Myocyte (in vitro differentiated cells): ENCODE measurements around the gene TRPM8. TPM values are rescaled to one million over a fixed set of nuclear protein-coding genes. Genes with fewer than 3 reads are reported as not detected.

Experiments used
- DNase-seq: peaks from one replicate; pipeline ENCODE4 v3.0.0-alpha.2; 2012; ENCODE audit warnings: low read depth
- total RNA-seq: library from RNA; depleted of rRNA; stranded (reverse); fragments of >200 nt; gene quantifications from 2 replicates; pipeline ENCODE4 v1.2.3, GENCODE V29; 2014

The TRPM8 gene
- total RNA-seq, 1 donor from 2014 or later, result 1.4 TPM

DNA sequence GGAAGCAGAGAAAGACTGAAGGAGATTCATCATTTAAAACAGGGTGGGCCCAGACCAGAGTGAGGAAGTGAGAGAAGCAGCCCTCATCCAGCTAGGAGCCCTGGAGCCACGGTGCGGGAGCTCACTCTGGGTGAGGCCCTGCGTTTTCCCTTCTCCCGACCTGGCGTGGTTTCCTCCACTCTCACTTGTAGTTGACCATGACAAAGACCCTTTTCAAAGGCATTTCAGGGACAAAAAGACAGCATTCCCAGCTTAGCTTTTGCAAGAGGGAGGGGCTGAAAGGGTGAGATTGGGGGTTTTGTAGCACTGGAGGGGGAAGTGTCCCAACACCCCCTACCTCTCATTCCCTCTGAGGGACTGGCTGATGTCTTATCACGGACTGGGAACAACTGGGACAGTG, 56.6 kb downstream of the TRPM8 start:
- no peak for DNase-seq

GRCh38 chr2:233974530-233975071, 57.4 kb downstream of the TRPM8 start:
- DNase-seq, result peak; percentile 99

- no peak for DNase-seq
Measured at GRCh38 chr2:233976087-233976486, 58.9 kb downstream of the TRPM8 start.

GRCh38 chr2:233976690-233977294, 59.6 kb downstream of the TRPM8 start:
- peak; percentile 83 for DNase-seq

DNA sequence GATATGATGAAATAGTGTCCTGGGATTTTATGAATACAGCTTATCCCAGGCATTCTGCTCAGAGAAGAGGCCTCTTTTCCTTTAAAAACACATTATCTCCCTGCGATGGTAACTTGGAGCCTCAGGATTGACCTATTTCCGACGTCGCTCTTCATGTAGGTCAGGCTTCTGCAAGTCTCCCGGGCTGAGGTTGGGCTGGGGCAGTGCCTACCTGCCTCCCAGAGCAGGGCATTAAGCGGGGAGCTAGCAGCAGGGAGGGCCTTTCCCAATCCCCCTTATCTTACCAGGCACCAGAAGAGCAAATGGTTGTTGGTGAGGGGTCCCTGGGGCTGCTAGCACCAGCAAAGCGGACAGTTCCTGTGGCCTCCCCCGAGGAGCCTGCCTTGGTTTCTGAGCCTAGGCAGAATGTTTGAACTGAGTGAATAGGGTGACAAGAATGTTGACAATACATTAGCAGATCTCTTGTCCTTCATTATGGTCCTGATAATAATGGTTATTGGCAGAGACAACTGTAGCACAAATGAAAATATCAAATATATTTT, 60.2 kb downstream of the TRPM8 start:
- DNase-seq, result no peak

GRCh38 chr2:233979748-233980147, 62.6 kb downstream of the TRPM8 start:
- DNase-seq, result no peak

GRCh38 chr2:233980955-233981561, 63.9 kb downstream of the TRPM8 start:
- peak; percentile 63 for DNase-seq

DNA sequence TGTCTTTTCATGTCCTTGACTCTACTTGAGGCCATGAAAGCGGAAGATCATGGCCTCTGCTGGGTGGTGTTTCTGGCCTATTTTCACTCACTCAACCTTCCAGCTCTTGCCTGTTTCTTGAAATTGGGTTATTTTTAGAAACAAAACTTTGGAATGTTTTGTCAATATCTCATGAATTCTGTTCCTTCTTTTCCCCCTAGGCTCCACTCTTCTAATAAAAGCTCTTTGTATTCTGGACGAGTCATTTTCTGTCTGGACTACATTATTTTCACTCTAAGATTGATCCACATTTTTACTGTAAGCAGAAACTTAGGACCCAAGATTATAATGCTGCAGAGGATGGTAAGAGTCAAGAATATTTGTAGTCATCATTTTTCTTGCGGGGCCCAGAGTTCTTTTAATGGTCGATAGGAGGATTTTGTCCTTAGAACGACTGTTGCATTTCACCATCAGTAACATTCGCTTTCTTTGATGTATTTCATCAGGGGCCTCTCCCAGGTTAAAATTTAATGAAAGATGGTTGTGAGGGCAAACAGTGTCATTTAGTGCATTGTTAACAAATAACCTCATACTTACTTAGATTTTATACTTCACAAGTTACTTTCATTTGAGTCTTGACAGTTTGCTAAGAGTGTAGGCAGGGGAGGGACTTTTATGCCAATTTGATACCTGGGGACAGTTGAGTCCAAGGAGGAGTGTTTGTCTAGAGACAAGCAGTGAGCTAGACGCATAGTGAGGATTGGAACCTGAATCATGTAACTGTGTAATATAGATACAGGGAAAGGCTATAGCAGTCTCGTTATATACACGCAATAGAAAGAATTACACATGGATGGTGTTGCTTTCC, 64.6 kb downstream of the TRPM8 start:
- no peak for DNase-seq

- peak; percentile 69 for DNase-seq
Measured at GRCh38 chr2:233982421-233983121, 65.4 kb downstream of the TRPM8 start.

GRCh38 chr2:233983445-233983844, 66.3 kb downstream of the TRPM8 start:
- no peak for DNase-seq

DNA sequence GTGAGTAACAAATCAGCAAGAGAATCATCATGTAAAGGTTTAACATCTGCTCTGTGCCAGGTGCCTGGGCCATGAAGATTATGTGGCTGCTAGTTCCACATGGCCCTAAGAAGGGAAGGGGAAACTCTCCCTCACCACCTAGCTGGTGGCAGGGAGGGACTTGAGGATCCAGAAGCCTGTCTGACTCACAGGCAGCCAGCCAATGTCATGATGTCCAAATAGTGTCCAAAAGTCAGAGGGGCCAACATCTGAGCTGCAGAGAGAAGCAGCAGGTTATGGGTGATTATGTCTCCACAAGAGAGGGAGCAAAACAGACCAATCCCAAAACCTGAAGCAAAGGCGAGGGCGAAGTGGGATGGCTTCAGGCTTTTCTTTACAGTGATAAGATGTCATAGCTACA, 71.4 kb downstream of the TRPM8 start:
- DNase-seq, result no peak

GRCh38 chr2:233989221-233989858, 72.2 kb downstream of the TRPM8 start:
- no peak for DNase-seq

DNA sequence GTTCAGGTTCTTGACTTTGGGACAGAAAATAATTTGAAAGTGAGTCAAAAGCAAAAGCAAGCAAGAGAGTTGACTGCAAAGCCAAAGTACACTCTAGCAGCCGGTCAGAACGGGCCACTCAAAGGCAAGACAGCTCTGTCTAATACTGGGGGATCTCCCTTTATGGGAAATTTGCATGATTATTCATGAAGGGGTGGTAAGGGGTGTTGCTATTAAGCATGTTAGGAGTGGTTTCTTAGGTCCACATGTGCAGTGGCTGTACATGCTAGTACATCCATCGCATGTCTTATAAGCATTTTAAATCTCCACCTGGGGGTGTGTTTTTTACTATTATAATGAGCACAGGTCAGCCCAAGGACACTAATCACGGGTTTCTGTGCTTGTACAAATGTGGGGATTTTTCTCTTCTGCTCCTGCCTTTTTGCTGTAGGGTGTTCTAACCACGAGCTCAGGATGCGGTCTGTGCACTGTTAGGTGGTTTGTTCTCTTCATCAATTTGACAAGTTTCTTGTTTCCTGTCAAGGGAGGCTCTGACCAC, 73.2 kb downstream of the TRPM8 start:
- no peak for DNase-seq

GRCh38 chr2:233991196-233991595, 74.0 kb downstream of the TRPM8 start:
- no peak for DNase-seq

- DNase-seq, result no peak
Measured at GRCh38 chr2:233992513-233993217, 75.5 kb downstream of the TRPM8 start.

DNA sequence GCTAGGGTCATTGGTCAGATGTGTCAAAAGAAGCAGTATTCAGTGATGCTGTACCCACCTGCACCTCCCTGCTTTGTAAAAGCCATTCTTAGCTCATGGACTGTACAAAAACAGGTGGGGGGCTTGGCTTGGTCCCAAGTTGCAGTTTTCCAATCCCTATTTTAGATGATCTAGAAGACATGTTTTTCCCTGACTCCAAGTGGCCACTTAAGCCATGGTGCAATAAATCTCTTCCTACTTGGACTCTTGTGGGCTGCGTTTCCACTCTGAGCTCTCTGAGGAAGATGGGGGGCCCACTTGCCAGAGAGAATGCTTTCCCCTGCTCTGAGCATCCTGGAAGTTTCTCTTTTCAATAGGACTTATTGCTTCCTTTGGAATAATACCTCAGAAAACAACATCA, 76.3 kb downstream of the TRPM8 start:
- DNase-seq, result no peak

DNA sequence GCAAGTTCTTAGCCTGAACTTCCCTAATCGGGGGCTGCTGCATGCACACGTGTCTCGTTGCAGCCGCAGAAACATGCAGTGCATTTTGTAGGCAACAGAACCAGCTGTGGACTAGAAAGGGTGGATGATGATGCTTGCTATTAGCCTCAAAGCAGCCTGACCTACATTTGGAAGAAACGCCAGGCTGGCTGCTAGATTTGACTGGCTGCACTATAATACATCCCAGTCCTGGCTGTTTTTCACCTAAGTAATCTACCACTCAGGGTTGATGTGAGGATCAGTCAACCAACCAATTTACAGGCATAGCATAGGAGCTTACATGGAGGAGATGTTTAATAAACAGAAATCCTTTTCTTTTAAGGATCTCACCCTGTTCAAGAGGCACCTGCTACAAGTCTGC, 77.0 kb downstream of the TRPM8 start:
- no peak for DNase-seq

- no peak for DNase-seq
Measured at GRCh38 chr2:233996000-233996399, 78.8 kb downstream of the TRPM8 start.

GRCh38 chr2:233996461-233996860, 79.3 kb downstream of the TRPM8 start:
- no peak for DNase-seq

DNA sequence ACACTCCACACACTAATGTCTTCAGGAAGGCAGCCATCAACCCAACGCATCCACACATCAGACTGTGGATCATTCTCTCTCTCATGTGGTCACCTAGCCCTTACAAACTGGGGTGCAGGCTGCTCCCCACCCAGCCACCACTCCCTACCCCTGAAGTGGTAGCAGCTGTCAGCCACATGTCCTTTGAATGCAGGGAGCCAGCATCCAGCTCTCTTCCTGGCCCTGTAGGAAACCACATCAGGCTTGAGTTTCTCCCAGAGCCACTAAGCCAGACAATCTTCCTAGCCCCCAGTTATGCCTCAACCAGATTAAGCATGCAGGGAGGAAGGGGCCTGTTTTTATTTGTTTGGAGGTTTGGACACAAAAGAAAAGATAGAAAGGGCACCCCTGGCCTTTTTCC, 80.5 kb downstream of the TRPM8 start:
- peak; percentile 39 for DNase-seq
